Vagina (tissue), 2 donors: ENCODE measurements around the gene RTCB.

Experiments used
- CTCF ChIP-seq, 3 experiments: fragments of 450-650 bp in 2 of 3; fragments of 200-600 bp in 1 of 3; sonication (generic) in 1 of 3; IDR thresholded peaks; one replicate each; pipeline ENCODE4 v1.5.1; 2017 to 2019; ENCODE audit warnings: antibody characterized with exemption in 3 of 3, mild to moderate bottlenecking in 2 of 3, moderate library complexity in 2 of 3
- POLR2A ChIP-seq, 2 donors: fragments of 450-650 bp; IDR thresholded peaks; one replicate each; pipeline ENCODE4 v1.6.1; 2017; ENCODE audit warnings: antibody characterized with exemption in 2 of 2, mild to moderate bottlenecking in 2 of 2, moderate library complexity in 2 of 2
- POLR2AphosphoS5 ChIP-seq, 2 donors: sonication (generic); formaldehyde crosslinking; IDR thresholded peaks; one replicate each; pipeline ENCODE4 v1.9.0; 2017; ENCODE audit warnings: antibody characterized with exemption in 2 of 2, mild to moderate bottlenecking in 2 of 2, low read depth in 1 of 2; ENCODE audit not compliant: insufficient read depth in 1 of 2

- TF ChIP-seq POLR2A (IDR thresholded peaks at IDR 0.05) (no peak), CTCF (IDR thresholded peaks at IDR 0.05) (no peak), POLR2AphosphoS5 (IDR thresholded peaks at IDR 0.05; ENCODE audit: insufficient read depth in 1 of 2, low read depth in 1 of 2) (no peak)
Observed at GRCh38 chr22:32343941-32344340, 68.1 kb downstream of the RTCB start.
